WTC11 (cell line): ENCODE measurements around the gene CNTNAP2. TPM values are rescaled to one million over a fixed set of nuclear protein-coding genes. Genes with fewer than 3 reads are reported as not detected.

Experiments
- ATAC-seq: fragments of 200-7000 bp; cut with Tn5 transposase; 2 replicates; pipeline ENCODE4 v1.10.0; 2021; ENCODE audit warnings: mild to moderate bottlenecking, moderate library complexity
- CTCF ChIA-PET: fragments of 300-600 bp; sonication (Branson Sonifier 250); formaldehyde crosslinking; loops from one replicate; lab custom pipeline; 2021; ENCODE audit warnings: antibody characterized with exemption; lab: Charles Lee
- POLR2A ChIA-PET: fragments of 350-600 bp; sonication (Branson Sonifier 250); formaldehyde crosslinking; loops from one replicate; lab custom pipeline; 2021; ENCODE audit warnings: antibody characterized with exemption; lab: Charles Lee
- DNase-seq: peaks from one replicate; pipeline ENCODE4 v3.0.0; 2021; ENCODE audit warnings: low spot score
- H3K27ac Mint-ChIP-seq: 2 replicates; pipeline ENCODE4 v1.8.0; 2021; ENCODE audit warnings: mixed read lengths
- H3K27me3 Mint-ChIP-seq: 2 replicates; pipeline ENCODE4 v1.8.0; 2021; ENCODE audit warnings: low read depth, mild to moderate bottlenecking, moderate library complexity, mixed read lengths
- H3K36me3 Mint-ChIP-seq: 2 replicates; pipeline ENCODE4 v1.8.0; 2021; ENCODE audit warnings: mixed read lengths
- H3K4me1 Mint-ChIP-seq: 2 replicates; pipeline ENCODE4 v1.8.0; 2022; ENCODE audit warnings: mixed read lengths
- H3K4me3 Mint-ChIP-seq: 2 replicates; pipeline ENCODE4 v1.8.0; 2021; ENCODE audit warnings: mild to moderate bottlenecking, moderate library complexity, mixed read lengths
- H3K9me3 Mint-ChIP-seq: 2 replicates; pipeline ENCODE4 v1.8.0; 2021; ENCODE audit warnings: mixed read lengths
- ESRRA ChIP-seq: sonication (generic); formaldehyde crosslinking; IDR thresholded peaks from 2 replicates; pipeline ENCODE4 v1.8.1; 2022; ENCODE audit warnings: mild to moderate bottlenecking, missing genetic modification reagents, borderline replicate concordance
- FOXJ3 ChIP-seq: sonication (generic); formaldehyde crosslinking; IDR thresholded peaks from 2 replicates; pipeline ENCODE4 v1.9.0; 2021; ENCODE audit warnings: missing genetic modification reagents, mild to moderate bottlenecking, borderline replicate concordance
- GRHL2 ChIP-seq: fragments of 250-450 bp; sonication (Bioruptor Pico); IDR thresholded peaks from 2 replicates; pipeline ENCODE4 v1.8.0; 2022; ENCODE audit warnings: mild to moderate bottlenecking, moderate library complexity; ENCODE audit not compliant: insufficient replicate concordance, severe bottlenecking
- JAZF1 ChIP-seq: fragments of 250-450 bp; sonication (Bioruptor Pico); IDR thresholded peaks from 2 replicates; pipeline ENCODE4 v1.9.0; 2021; ENCODE audit warnings: moderate library complexity, mild to moderate bottlenecking, inconsistent platforms
- NFE2L1 ChIP-seq: sonication (generic); formaldehyde crosslinking; IDR thresholded peaks from 2 replicates; pipeline ENCODE4 v1.8.1; 2023; ENCODE audit warnings: missing genetic modification reagents
- NR3C1 ChIP-seq: sonication (generic); formaldehyde crosslinking; conservative IDR thresholded peaks from 2 replicates; pipeline ENCODE4 v1.8.1; 2023; ENCODE audit warnings: low read depth, mild to moderate bottlenecking, missing genetic modification reagents
- OVOL2 ChIP-seq: fragments of 250-450 bp; sonication (Bioruptor Pico); IDR thresholded peaks from 2 replicates; pipeline ENCODE4 v1.9.0; 2021; ENCODE audit warnings: mild to moderate bottlenecking, borderline replicate concordance
- RELA ChIP-seq: sonication (generic); formaldehyde crosslinking; IDR thresholded peaks from 2 replicates; pipeline ENCODE4 v1.8.1; 2022; ENCODE audit warnings: missing genetic modification reagents, mild to moderate bottlenecking, borderline replicate concordance
- TEAD1 ChIP-seq: sonication (generic); formaldehyde crosslinking; IDR thresholded peaks from 2 replicates; pipeline ENCODE4 v1.8.0; 2022; ENCODE audit warnings: mild to moderate bottlenecking, missing genetic modification reagents
- TP53 ChIP-seq: sonication (generic); formaldehyde crosslinking; IDR thresholded peaks from 2 replicates; pipeline ENCODE4 v1.8.1; 2023; ENCODE audit warnings: mild to moderate bottlenecking, missing genetic modification reagents
- ZNF121 ChIP-seq: sonication (generic); formaldehyde crosslinking; IDR thresholded peaks from 2 replicates; pipeline ENCODE4 v1.8.0; 2023; ENCODE audit warnings: missing genetic modification reagents
- ZNF219 ChIP-seq: sonication (generic); formaldehyde crosslinking; IDR thresholded peaks from 2 replicates; pipeline ENCODE4 v1.8.0; 2023; ENCODE audit warnings: missing genetic modification reagents, mild to moderate bottlenecking, borderline replicate concordance
- ZNF423 ChIP-seq: fragments of 250-450 bp; sonication (Bioruptor Pico); IDR thresholded peaks from 2 replicates; pipeline ENCODE4 v2.1.2; 2022; ENCODE audit warnings: mild to moderate bottlenecking, moderate library complexity
- total RNA-seq: library from RNA; stranded (reverse); gene quantifications from 3 replicates; pipeline ENCODE4 v1.2.3, GENCODE V29; 2021
- TF ChIP-seq, protein P1 (sequence below): sonication (generic); formaldehyde crosslinking; IDR thresholded peaks from 2 replicates; pipeline ENCODE4 v1.8.1; 2023; ENCODE audit warnings: mild to moderate bottlenecking, missing genetic modification reagents
- TF ChIP-seq, protein P2 (sequence below): sonication (generic); formaldehyde crosslinking; IDR thresholded peaks from 2 replicates; pipeline ENCODE4 v1.8.1; 2022; ENCODE audit warnings: mild to moderate bottlenecking, missing genetic modification reagents, moderate library complexity, borderline replicate concordance
- TF ChIP-seq, protein P3 (sequence below): fragments of 250-450 bp; sonication (Bioruptor Pico); IDR thresholded peaks from 2 replicates; pipeline ENCODE4 v1.9.0; 2021; ENCODE audit warnings: mild to moderate bottlenecking, borderline replicate concordance
- TF ChIP-seq, protein P4 (sequence below): sonication (generic); formaldehyde crosslinking; conservative IDR thresholded peaks from 2 replicates; pipeline ENCODE4 v1.8.1; 2023; ENCODE audit warnings: mild to moderate bottlenecking, low read depth, missing genetic modification reagents, moderate library complexity
- TF ChIP-seq, protein P5 (sequence below): fragments of 250-450 bp; sonication (Bioruptor Pico); IDR thresholded peaks from 2 replicates; pipeline ENCODE4 v1.9.0; 2021; ENCODE audit warnings: moderate library complexity, mild to moderate bottlenecking, inconsistent platforms, borderline replicate concordance

The CNTNAP2 gene
- total RNA-seq, 1 experiment from 2014 or later = 63.8 TPM

DNA sequence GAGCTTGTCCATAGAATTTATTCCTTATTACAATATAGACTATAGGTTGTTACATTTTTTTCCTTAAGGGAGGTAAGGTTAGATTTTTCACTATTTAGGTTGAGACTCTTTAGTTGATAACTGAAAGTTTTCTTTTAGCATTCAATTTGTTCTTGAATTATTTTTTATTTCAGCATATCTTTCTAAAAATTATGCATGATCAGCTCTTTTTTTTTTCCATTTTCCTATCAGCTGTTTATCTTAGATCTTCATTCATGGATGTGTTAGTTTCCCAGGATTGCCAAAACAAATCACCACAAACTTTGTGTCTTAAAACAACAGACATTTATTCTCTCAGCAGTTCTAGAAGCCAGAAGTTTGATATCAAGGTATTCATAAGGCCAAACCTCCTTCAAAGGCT, 1558.1 kb downstream of the CNTNAP2 start (continued):
- TF ChIP-seq GRHL2 (CRISPR knock-in tag) (no peak), TEAD1 (no peak), RELA (CRISPR knock-in tag) (no peak), NR3C1 (CRISPR knock-in tag) (no peak)
- TF ChIP-seq, protein P1, sequence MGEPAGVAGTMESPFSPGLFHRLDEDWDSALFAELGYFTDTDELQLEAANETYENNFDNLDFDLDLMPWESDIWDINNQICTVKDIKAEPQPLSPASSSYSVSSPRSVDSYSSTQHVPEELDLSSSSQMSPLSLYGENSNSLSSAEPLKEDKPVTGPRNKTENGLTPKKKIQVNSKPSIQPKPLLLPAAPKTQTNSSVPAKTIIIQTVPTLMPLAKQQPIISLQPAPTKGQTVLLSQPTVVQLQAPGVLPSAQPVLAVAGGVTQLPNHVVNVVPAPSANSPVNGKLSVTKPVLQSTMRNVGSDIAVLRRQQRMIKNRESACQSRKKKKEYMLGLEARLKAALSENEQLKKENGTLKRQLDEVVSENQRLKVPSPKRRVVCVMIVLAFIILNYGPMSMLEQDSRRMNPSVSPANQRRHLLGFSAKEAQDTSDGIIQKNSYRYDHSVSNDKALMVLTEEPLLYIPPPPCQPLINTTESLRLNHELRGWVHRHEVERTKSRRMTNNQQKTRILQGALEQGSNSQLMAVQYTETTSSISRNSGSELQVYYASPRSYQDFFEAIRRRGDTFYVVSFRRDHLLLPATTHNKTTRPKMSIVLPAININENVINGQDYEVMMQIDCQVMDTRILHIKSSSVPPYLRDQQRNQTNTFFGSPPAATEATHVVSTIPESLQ (CRISPR knock-in tag) = no peak
- TF ChIP-seq, protein P2, sequence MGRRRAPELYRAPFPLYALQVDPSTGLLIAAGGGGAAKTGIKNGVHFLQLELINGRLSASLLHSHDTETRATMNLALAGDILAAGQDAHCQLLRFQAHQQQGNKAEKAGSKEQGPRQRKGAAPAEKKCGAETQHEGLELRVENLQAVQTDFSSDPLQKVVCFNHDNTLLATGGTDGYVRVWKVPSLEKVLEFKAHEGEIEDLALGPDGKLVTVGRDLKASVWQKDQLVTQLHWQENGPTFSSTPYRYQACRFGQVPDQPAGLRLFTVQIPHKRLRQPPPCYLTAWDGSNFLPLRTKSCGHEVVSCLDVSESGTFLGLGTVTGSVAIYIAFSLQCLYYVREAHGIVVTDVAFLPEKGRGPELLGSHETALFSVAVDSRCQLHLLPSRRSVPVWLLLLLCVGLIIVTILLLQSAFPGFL = no peak
- TF ChIP-seq, protein P3, sequence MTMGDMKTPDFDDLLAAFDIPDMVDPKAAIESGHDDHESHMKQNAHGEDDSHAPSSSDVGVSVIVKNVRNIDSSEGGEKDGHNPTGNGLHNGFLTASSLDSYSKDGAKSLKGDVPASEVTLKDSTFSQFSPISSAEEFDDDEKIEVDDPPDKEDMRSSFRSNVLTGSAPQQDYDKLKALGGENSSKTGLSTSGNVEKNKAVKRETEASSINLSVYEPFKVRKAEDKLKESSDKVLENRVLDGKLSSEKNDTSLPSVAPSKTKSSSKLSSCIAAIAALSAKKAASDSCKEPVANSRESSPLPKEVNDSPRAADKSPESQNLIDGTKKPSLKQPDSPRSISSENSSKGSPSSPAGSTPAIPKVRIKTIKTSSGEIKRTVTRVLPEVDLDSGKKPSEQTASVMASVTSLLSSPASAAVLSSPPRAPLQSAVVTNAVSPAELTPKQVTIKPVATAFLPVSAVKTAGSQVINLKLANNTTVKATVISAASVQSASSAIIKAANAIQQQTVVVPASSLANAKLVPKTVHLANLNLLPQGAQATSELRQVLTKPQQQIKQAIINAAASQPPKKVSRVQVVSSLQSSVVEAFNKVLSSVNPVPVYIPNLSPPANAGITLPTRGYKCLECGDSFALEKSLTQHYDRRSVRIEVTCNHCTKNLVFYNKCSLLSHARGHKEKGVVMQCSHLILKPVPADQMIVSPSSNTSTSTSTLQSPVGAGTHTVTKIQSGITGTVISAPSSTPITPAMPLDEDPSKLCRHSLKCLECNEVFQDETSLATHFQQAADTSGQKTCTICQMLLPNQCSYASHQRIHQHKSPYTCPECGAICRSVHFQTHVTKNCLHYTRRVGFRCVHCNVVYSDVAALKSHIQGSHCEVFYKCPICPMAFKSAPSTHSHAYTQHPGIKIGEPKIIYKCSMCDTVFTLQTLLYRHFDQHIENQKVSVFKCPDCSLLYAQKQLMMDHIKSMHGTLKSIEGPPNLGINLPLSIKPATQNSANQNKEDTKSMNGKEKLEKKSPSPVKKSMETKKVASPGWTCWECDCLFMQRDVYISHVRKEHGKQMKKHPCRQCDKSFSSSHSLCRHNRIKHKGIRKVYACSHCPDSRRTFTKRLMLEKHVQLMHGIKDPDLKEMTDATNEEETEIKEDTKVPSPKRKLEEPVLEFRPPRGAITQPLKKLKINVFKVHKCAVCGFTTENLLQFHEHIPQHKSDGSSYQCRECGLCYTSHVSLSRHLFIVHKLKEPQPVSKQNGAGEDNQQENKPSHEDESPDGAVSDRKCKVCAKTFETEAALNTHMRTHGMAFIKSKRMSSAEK (CRISPR knock-in tag) = no peak

DNA sequence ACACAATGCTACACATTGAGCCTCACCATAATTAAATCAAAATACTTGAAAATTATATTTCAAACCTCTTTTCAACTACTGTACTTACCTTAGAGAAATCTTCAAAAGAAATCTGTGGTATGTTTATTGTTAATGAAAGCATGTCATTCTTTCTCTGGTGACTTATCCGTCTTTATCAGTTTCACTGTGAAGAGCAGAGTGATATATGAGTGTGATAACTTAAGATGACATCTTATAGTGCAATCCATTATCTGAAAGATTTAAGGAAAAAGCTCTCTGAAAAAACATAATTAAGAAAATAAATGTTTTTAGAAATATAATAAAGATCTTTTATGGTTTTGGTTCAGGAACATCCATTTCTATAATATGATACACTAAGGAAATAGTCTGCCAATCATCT, 1562.3 kb downstream of the CNTNAP2 start:
- no peak overlapping the region for H3K27ac Mint-ChIP-seq
- DNase-seq (no peak), ATAC-seq (no peak)
- POLR2A ChIA-PET = no interaction called here
- CTCF ChIA-PET = no interaction called here
- H3K36me3 Mint-ChIP-seq = no peaks in the 10 kb centered on the region
- H3K27me3 Mint-ChIP-seq = no peaks in the 10 kb centered on the region
- no peak overlapping the region for H3K4me3 Mint-ChIP-seq
- H3K9me3 Mint-ChIP-seq = no peaks in the 10 kb centered on the region
- no peaks in the 10 kb centered on the region for H3K4me1 Mint-ChIP-seq
- no peak for TF ChIP-seq JAZF1 (CRISPR knock-in tag)
- no peak for TF ChIP-seq TP53 (CRISPR knock-in tag)
- TF ChIP-seq, protein P3 (CRISPR knock-in tag) = no peak
- TF ChIP-seq NFE2L1 (CRISPR knock-in tag) = no peak
- TF ChIP-seq, protein P4, sequence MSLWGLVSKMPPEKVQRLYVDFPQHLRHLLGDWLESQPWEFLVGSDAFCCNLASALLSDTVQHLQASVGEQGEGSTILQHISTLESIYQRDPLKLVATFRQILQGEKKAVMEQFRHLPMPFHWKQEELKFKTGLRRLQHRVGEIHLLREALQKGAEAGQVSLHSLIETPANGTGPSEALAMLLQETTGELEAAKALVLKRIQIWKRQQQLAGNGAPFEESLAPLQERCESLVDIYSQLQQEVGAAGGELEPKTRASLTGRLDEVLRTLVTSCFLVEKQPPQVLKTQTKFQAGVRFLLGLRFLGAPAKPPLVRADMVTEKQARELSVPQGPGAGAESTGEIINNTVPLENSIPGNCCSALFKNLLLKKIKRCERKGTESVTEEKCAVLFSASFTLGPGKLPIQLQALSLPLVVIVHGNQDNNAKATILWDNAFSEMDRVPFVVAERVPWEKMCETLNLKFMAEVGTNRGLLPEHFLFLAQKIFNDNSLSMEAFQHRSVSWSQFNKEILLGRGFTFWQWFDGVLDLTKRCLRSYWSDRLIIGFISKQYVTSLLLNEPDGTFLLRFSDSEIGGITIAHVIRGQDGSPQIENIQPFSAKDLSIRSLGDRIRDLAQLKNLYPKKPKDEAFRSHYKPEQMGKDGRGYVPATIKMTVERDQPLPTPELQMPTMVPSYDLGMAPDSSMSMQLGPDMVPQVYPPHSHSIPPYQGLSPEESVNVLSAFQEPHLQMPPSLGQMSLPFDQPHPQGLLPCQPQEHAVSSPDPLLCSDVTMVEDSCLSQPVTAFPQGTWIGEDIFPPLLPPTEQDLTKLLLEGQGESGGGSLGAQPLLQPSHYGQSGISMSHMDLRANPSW = no peak
- no peak for TF ChIP-seq FOXJ3 (CRISPR knock-in tag)
- TF ChIP-seq ZNF423 = no peak
- no peak for TF ChIP-seq OVOL2 (CRISPR knock-in tag)
- TF ChIP-seq ZNF121 (CRISPR knock-in tag) = no peak
- no peak for TF ChIP-seq ZNF219 (CRISPR knock-in tag)
- no peak for TF ChIP-seq ESRRA (CRISPR knock-in tag)
- TF ChIP-seq, protein P5, sequence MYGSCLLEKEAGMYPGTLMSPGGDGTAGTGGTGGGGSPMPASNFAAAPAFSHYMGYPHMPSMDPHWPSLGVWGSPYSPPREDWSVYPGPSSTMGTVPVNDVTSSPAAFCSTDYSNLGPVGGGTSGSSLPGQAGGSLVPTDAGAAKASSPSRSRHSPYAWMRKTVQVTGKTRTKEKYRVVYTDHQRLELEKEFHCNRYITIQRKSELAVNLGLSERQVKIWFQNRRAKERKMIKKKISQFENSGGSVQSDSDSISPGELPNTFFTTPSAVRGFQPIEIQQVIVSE (CRISPR knock-in tag) = no peak
